ENCODE results near the gene NDUFA7.
"Not testable (repeated sequence)": the region's sequence is repeated elsewhere in the genome, so short reads cannot be mapped to it uniquely, and the experiment has no call there.

Gene NDUFA7

DNA sequence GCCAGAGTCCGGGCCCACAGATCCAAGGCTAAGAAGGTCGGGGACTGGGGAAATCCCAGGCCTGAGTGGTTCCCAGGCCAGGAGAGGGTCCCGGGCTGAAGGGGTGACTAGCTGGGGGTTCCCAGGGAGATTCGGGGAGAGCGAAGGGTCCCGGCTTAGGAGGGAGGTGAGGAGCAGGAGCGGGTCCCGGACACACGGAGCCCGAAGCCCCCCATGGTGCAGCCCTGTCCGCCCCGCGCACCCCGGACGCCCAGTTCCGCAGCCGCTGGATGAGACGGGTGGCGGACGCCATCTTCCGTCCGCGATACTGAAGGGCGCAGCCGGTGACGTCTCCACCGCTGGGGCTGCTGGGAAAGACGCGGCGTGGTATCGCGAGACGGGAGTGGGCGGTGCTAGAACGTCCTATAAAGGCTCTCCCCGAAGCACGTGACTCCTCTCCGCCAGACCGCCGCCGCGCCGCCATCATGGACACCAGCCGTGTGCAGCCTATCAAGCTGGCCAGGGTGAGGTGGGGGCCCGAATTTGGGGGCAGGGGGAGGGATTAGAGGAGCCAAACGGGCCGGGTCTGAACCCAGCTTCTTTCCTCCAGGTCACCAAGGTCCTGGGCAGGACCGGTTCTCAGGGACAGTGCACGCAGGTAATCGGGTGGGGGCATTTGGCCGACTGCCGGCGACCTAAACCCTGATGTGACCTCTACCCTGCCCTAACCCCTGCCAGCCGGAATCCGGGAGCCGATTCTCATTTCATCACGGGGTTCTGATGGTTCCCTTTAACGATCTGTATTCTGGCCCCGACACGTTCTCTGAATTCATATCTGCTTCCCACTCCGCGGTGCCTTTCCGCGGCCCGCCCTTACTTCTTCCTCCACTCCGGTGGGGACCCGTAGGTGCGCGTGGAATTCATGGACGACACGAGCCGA is at the start of gene NDUFA7, which contains the start of gene RPS28:
NDUFA7 (minus strand) TSS at position 309 of the 919 bp plus-strand sequence; CDS start at position 292, 17 bp downstream.
RPS28 (plus strand) TSS at position 430 of the 919 bp plus-strand sequence; CDS start at position 465, 35 bp downstream.
- DNase-seq: peak; percentile 94

DNA sequence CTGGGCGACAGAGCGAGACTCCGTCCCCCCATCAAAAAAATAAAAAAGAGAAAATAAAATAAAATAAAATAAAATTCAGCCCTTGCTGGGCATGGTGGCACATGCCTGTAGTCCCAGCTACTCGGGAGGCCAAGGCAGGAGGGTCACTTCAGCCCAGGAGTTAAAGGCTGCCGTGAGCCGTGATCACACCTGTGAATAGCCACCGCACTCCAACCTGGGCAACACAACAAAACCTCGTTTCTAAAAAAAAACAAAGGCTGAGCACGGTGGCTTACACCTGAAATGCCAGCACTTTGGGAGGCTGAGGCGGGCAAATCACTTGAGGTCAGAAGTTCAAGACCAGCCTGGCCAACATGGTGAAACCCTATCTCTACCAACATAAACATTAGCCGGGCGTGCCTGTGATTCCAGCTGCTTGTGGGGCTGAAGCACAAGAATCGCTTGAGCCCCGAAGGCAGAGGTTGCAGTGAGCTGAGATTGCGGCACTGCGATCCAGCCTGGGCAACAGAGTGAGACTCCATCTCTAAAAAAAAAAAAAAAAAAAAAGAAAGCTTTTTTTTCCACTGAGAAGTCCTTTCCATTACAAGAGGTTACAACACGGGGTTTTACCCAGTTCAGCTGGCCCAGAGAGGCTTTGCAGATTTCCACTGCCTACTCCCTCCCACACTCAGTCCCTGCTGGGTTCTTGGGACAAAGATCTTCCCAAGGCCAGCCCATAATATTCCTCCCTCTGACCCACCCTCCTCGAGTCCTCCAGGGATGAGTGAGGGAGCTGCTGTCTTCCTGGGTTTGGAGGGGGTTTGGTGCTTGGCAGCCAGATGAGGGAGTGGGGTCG is 49.2 kb upstream of the NDUFA7 start:
- DNase-seq: no peak

DNA sequence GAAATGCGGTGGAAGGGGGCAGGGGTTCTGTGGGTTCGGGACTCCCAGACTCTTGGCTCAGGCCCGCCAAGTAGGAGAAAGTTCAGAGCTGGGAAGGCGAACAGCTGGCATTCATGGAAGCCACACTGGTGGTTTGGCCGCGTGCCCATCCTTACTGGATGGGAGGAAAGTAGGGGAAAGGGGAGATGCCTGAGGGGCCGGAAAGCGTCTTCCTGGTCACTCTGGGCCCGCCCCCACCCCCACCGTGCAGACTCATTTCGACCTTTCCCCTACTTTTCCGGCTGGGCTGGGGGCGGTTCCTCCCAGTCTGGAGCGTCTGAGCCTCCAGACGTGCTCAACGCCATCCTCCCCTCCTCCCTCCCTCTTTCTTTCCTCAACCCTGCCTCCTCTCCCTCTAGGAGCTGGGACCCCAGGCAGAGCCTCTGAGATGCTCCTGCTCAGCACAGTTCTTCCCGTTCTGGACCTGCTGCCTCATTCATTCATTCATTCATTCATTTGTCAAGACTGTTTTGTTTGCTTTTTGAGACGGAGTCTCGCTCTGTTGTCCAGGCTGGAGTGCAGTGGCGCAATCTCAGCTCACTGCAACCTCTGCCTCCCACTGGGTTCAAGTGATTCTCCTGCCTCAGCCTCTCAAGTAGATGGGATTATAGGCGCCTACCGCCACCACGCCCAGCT is 46.3 kb upstream of the NDUFA7 start:
- no peak for DNase-seq

DNA sequence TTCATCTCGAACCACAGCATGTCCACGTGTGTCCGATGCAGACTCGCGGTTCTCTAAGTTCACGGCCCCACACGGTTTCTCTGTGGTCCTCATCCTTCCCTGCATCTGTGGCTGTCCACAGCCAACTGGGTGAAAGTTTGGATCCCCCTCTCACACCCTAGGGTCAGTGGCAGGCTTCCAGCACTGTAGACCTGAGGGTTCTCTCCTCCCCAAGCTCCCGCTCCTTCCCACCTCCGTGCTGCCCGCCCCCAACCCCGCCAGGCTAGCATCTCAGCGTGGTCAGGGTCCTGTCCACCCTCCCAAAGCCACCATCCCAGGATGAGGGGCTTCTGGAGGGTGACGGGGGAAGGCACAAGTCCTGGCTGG is 45.8 kb upstream of the NDUFA7 start:
- DNase-seq: no peak

DNA sequence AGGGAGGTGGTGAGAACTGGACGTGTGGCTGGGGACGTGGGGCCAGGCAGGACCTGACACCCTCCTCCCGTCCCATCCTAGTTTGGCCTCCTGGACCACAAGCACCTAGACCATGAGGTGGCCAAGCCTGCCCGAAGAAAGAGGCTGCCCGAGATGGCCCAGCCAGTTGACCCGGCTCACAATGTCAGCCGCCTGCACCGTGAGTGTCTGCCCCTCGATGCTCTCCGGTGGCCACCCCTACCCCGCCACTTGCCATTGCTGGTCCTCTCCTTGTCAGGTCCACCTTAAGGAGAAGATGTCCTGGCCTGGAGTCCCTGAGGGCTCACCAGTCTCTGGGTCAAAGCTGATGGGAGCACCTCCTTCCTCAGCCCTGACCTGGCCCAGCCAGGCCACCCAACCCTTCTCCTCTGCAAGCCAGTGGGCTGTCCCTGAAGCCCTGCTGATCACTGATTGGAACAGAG is 45.0 kb upstream of the NDUFA7 start:
- no peak for DNase-seq

DNA sequence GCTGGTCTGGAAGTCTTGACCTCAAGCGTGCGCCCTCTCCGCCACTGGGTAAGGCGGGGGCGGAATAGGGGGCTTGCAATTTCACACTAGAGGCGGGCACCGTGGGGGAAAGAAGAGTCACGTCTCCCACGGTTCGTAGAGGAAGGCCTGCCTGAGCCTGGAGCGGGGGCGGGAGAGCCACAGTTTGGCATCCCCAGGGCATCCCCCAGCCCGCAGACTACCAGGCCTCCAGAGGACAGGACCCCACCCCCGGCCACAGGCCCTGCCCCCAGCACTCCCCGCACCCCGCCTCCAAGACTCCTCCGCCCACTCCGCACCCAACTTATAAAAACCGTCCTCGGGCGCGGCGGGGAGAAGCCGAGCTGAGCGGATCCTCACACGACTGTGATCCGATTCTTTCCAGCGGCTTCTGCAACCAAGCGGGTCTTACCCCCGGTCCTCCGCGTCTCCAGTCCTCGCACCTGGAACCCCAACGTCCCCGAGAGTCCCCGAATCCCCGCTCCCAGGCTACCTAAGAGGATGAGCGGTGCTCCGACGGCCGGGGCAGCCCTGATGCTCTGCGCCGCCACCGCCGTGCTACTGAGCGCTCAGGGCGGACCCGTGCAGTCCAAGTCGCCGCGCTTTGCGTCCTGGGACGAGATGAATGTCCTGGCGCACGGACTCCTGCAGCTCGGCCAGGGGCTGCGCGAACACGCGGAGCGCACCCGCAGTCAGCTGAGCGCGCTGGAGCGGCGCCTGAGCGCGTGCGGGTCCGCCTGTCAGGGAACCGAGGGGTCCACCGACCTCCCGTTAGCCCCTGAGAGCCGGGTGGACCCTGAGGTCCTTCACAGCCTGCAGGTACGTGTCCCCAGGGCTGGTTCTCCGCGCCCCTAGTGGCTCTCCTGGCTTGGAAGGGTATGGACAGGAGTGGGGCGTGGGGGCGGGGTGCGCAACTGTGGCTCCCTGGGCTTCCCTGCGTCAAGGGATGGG is 42.9 kb upstream of the NDUFA7 start, which contains the start of gene ANGPTL4:
ANGPTL4 (plus strand) TSS at position 353 of the 969 bp plus-strand sequence; CDS start at position 520, 167 bp downstream.
- DNase-seq: peak; percentile 63

DNA sequence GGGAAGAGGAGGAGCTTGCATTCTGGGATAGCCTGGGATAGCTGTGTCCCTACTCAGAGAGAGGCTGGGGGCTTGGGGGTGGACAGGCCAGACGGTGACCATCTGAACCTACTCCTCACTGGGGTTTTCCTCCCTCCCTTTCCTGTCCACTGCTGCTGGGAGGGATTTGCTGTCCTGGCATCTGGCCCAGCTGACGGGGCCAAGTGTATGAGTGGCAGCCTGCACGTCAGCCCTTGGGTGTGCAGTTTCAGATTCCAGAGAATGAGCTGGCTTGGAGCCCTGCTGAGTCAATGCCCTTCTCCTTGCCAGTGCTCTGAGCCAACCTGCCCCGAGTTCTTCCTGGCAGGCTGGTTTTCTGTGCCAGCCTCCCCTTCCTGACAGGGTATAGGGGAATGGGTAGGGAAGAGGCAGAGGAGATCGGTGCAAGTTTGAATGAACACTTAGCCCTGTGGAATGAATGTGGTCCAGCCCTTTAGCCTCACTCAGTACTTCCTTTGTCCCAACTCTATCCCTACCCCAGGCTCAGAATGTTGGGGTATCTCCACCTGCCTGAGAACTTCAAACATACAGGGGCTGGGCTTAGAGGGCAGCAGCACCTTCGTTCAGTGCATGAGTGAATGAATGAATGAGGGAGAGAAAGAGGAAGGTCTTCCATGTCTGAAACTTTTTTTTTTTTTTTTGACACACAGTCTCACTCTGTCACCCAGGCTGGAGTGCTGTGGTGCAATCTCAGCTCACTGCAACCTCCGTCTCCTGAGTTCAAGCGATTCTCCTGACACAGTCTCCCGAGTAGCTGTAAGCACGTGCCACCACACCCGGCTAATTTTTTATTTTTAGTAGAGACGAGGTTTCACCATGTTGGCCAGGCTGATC is 41.0 kb upstream of the NDUFA7 start:
- no peak for DNase-seq

DNA sequence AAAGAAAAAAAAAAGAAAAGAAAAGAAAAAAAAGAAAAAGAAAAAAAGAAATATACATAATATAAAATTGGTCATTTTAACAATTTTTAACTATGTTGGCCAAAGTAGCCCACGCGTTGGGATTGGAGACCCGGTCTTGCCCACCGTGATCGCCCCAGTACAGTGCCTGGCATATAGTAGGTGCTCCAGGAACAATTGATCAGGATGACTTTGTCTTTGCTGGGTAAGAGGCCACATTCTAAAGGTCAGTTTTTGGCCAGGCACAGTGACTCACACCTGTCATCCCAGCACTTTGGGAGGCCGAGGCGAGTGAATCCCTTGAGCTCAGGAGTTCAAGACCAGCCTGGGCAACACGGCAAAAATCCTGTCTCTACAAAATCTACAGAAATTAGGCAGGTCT is 39.0 kb upstream of the NDUFA7 start:
- no peak for DNase-seq

DNA sequence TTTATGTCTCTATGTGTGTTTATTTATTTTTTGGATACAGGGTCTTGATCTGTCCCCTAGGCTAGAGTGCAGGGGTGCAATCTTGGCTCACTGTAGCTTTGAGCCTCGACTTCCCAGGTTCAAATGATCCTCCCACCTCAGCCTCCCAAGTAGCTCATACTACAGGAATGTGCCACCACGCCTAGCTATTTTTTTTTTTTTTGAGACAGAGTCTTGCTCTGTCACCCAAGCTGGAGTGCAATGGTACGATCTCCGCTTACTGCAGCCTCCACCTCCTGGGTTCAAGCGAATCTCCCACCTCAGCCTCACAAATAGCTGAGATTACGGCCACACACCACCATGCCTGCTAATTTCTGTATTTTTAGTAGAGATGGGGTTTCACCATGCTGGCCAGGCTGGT is 37.8 kb upstream of the NDUFA7 start:
- DNase-seq: no peak

DNA sequence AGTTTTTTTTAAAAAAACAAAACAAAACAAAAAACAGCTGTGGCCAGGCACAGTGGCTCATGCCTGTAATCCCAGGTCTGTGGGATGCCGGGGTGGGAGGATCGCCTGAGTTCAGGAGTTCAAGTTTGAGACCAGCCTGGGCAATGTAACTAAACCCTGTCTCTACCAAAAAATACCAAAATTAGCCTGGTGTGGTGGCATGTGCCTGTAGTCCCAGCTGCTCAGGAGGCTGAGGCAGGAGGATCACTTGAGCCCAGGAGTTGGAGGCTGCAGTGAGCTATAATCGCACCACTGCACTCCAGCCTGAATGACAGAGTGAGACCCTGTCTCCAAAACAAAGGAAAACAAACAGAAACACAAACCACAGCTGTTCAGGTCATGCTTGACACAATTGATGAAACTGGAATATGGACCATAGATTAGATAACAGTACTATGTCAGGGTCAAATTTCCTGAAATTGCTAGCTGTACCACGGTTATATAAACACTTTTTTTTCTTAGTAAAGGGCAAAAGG is 35.9 kb upstream of the NDUFA7 start:
- DNase-seq: no peak

DNA sequence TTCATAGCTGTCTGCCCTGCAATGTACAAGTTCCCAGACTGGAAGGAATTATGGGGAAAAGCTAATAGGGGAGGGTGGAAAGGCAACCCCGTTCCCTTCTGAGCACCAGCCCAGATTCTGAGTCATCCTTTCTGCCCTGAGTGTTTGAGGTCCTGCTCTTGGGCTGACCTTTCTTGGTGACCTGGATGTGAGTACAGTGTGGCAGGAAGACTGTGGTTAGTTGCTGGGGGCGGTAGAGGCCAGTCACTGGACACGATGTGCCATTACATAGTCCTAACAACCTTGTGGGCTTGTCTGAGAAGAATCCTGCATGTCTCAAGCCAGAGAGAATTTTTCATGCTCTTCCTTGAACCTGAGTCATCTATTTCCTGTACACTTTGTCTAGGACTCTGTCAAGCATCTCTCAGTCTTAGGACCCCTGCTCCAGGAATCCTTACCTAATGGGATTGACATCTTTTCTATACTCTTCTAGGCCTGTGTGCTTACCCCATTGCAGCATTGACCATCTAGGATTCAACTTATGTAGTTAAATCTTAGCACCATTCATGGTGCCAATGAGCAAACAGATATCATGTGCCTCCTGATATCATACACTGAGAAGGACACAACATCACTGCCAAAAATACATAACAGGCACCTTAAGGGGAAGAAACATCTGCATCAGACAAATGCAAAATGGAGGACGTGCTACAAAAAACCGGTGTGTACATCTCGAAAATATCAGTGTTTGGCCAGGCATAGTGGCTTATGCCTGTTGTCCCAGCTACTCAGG is 34.6 kb upstream of the NDUFA7 start:
- no peak for DNase-seq

DNA sequence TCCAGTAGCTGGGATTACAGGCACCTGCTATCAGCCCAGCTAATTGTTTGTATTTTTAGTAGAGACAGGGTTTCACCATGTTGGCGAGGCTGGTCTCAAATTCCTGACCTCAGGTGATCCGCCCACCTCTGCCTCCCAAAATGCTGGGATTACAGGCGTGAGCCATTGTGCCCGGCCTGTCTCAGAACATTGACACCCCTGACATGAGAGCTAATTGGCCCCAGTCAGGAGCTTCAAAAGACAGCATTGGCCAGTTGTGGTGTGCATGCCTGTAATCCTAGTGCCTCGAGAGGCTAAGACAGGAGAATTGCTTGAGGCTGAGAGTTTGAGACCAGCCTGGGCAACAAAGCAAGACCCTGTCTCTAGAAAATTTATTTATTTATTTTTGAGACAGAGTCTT is 31.7 kb upstream of the NDUFA7 start:
- not testable (repeated sequence) for DNase-seq

DNA sequence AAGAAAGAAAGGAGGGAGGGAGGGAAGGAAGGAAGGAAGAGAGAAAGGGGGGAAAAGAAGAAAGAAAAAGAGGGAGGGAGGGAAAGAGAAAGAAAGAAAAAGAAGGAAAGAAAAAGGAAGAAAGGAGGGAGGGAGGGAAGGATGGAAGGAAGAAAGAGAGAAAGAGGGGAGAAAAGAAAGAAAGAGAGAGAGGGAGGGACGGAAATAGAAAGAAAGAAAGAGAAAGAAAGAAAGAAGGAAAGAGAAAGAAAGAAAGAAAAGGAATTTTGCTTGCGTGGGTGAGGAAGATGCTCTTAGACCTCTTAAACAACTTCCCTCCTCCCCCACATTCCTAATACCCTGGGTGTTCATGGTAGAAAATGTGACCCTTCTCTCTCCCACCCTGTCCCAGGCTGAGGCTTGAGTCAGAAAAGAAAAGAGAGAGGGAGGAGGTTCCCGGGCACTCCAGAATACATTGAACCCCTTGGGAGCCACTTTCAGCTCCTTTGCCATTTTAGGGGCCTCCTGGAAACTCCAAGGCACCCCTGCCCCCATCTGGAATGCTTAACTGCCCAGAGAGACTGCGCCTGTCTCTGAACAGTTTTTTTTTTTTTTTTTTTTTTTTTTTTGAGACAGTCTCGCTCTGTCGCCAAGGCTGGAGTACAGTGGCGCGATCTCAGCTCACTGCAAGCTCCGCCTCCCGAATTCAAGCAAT is 31.1 kb upstream of the NDUFA7 start:
- DNase-seq: no peak

DNA sequence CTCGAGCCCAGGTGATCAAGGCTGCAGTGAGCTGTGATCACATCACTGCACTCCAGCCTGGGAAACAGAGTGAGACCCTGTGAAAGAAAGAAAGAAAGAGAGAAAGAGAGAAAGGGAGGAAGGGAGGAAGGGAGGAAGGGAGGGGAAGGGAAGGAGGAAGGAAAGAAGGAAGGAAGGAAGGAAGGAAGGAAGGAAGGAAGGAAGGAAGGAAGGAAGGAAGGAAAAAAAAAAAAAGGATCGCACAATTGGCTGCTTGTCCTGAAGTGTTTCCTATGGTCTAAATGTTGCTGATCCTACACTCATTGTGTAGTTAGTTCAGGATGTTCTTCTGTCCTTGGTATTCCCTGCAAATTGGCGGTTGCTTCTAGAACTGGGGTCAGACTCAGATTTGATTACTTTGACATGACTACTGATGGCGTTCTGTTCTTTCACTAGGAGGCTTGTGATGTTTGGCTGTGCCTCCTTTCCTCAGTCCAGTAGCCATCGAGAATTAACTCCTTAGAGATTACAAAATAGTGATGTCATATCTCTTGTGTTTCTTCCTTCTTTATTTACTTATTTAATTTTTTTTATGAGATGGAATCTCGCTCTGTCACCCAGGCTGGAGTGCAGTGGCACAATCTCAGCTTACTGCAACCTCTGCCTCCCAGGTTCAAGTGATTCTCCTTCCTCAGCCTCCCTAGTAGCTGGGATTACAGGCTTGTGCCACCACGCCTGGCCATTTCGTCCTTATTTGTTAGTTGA is 28.6 kb upstream of the NDUFA7 start:
- DNase-seq: not testable (repeated sequence)

DNA sequence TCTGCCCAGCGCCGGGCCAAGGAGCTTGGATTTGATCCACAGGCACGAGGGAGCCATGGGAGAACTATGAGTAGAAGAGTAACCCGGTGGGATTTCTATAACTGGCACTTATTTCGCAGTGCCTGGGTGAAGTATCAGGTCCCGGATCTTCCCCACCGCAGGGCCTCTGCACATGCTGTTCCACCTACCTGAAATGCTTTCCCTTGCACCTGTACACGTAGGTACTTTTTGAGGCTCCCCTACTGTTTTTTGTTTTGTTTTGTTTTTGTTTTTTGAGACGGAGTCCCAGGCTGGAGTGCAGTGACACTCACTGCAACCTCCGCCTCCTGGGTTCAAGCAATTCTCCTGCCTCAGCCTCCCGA is 22.3 kb upstream of the NDUFA7 start:
- no peak for DNase-seq

DNA sequence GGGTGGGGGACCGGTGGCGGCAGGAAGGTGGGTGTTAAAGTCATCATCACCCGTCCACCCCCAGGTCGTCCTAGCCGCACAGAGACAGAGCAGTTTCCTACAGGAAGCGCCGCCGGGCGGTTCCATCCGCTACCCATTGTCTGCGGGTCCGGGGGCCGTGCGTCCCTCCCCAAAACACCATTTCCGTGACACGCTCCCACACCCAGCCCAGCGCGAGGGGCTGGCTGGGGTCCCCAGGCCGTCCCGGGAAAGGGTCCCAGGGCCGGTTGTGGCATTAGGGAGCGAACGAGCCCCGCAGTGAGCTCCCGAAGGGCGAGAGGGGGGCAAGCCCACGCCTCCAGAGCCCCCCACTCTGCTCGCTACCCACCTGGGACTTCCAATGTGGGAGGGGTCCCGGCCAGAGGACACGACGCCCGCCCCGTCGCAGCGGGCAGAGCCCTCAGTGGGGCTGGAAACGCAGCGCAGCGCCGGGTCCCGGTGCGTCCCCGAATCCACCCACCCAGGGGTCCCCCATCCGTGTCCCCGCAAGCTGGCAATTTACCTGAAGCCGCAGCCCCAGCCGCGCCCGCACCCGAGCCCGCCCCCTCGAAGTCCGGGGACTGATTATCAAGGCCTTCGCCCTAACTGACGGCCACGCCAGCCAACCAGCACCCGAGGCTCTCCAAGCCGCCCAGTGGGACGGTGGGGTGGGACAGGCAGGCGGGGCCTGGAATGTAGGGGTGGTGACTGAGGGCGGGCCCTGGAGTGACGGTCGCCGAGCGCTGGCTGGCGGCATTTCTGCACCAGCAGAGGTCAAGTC is 21.7 kb upstream of the NDUFA7 start, which contains the start of gene KANK3:
KANK3 (minus strand) TSS at position 579 of the 799 bp plus-strand sequence. CDS start 5,434 bp downstream, outside the sequence.
- DNase-seq: peak; percentile 92

DNA sequence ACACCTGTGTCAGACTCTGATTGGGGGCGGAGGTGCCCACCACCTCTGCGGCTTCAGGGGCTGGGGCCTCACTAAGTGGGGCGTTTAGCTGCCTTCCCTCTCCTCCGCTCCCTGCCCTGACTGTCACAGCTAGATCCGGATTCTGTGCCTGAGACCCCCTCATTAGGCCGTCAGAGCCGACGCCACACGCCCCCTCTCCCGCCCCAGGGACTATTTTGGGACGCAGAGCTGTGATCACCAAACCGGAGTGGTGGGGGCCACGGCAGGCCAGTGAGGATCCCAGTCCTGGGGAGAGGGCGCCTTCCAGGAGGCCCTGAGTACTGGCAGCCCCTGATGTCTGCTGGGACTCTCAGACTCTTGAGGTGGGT is 21.1 kb upstream of the NDUFA7 start:
- DNase-seq: no peak
